Subcutaneous abdominal adipose tissue (tissue), 5 donors: ENCODE results near the gene SLC9A1.

Experiments
- H3K27ac ChIP-seq: one replicate; pipeline ENCODE4 v1.7.0; 2013; ENCODE audit warnings: low read depth, mild to moderate bottlenecking, inconsistent platforms, low read length, moderate library complexity
- H3K27me3 ChIP-seq, 5 donors: one replicate each; pipeline ENCODE4 v1.7.0; 2013; ENCODE audit warnings: low read length in 5 of 5, inconsistent platforms in 1 of 5; ENCODE audit not compliant: control insufficient read depth in 5 of 5, insufficient read depth in 4 of 5
- H3K36me3 ChIP-seq, 5 donors: one replicate each; pipeline ENCODE4 v1.7.0; 2013; ENCODE audit warnings: low read length in 5 of 5; ENCODE audit not compliant: control insufficient read depth in 5 of 5, insufficient read depth in 5 of 5
- H3K4me1 ChIP-seq, 5 donors: one replicate each; pipeline ENCODE4 v1.7.0; 2013; ENCODE audit warnings: low read length in 5 of 5, mild to moderate bottlenecking in 3 of 5, moderate library complexity in 1 of 5; ENCODE audit not compliant: control insufficient read depth in 5 of 5, insufficient read depth in 5 of 5
- H3K4me3 ChIP-seq, 5 donors: one replicate each; pipeline ENCODE4 v1.7.0; 2013; ENCODE audit warnings: low read length in 5 of 5, low read depth in 1 of 5
- H3K9ac ChIP-seq, 5 donors: one replicate each; pipeline ENCODE4 v1.7.0; 2013; ENCODE audit warnings: low read length in 5 of 5, mild to moderate bottlenecking in 4 of 5, moderate library complexity in 3 of 5
- H3K9me3 ChIP-seq, 5 donors: one replicate each; pipeline ENCODE4 v1.7.0; 2013; ENCODE audit warnings: low read length in 5 of 5; ENCODE audit not compliant: control insufficient read depth in 5 of 5
- donor health status: healthy.
- donor health status: healthy.
- donor health status: healthy.
- donor health status: healthy.
- donor health status: healthy.

SLC9A1 gene

GRCh38 chr1:27068922-27069321 lies 86.0 kb downstream of the SLC9A1 start:
- Histone ChIP-seq H3K4me1 (no peaks in the 10 kb centered on the region), H3K27me3 (peaks cover 0 to 5% (median 0%) of the 10 kb centered on the region in 5 donors), H3K36me3 (no peaks in the 10 kb centered on the region), H3K4me3 (no peak overlapping the region), H3K27ac (no peak overlapping the region), H3K9ac (no peak overlapping the region), H3K9me3 (no peaks in the 10 kb centered on the region)

GRCh38 chr1:27065999-27066630 lies 88.8 kb downstream of the SLC9A1 start:
- H3K4me1 ChIP-seq, result no peaks in the 10 kb centered on the region
- no peaks in the 10 kb centered on the region for H3K36me3 ChIP-seq
- no peak overlapping the region for H3K9ac ChIP-seq
- no peak overlapping the region for H3K4me3 ChIP-seq
- no peak overlapping the region for H3K27ac ChIP-seq
- no peaks in the 10 kb centered on the region for H3K9me3 ChIP-seq
- H3K27me3 ChIP-seq, result peaks cover 0 to 5% (median 0%) of the 10 kb centered on the region in 5 donors

- H3K9ac ChIP-seq, result no peak overlapping the region
- no peak overlapping the region for H3K4me3 ChIP-seq
- no peaks in the 10 kb centered on the region for H3K9me3 ChIP-seq
- H3K27ac ChIP-seq, result no peak overlapping the region
- no peaks in the 10 kb centered on the region for H3K4me1 ChIP-seq
- H3K27me3 ChIP-seq, result no peaks in the 10 kb centered on the region
- no peaks in the 10 kb centered on the region for H3K36me3 ChIP-seq
Observed at GRCh38 chr1:27060891-27061290, 94.0 kb downstream of the SLC9A1 start.

GRCh38 chr1:27058966-27059669 lies 95.8 kb downstream of the SLC9A1 start:
- no peaks in the 10 kb centered on the region for H3K4me1 ChIP-seq
- H3K27ac ChIP-seq, result no peak overlapping the region
- H3K9ac ChIP-seq, result no peak overlapping the region
- H3K36me3 ChIP-seq, result no peaks in the 10 kb centered on the region
- H3K27me3 ChIP-seq, result no peaks in the 10 kb centered on the region
- H3K9me3 ChIP-seq, result no peaks in the 10 kb centered on the region
- H3K4me3 ChIP-seq, result no peak overlapping the region

- no peak overlapping the region for H3K4me3 ChIP-seq
- H3K9me3 ChIP-seq, result no peaks in the 10 kb centered on the region
- H3K27ac ChIP-seq, result no peak overlapping the region
- H3K9ac ChIP-seq, result no peak overlapping the region
- no peaks in the 10 kb centered on the region for H3K4me1 ChIP-seq
- H3K36me3 ChIP-seq, result no peaks in the 10 kb centered on the region
- H3K27me3 ChIP-seq, result no peaks in the 10 kb centered on the region
Observed at GRCh38 chr1:27057801-27058625, 96.9 kb downstream of the SLC9A1 start.

- Histone ChIP-seq H3K9ac (peak overlapping the region in 1 of 5 donors; percentile 30), H3K36me3 (no peaks in the 10 kb centered on the region), H3K4me3 (no peak overlapping the region), H3K27me3 (no peaks in the 10 kb centered on the region), H3K27ac (no peak overlapping the region), H3K4me1 (no peaks in the 10 kb centered on the region), H3K9me3 (no peaks in the 10 kb centered on the region)
Observed at GRCh38 chr1:27057389-27057788, 97.5 kb downstream of the SLC9A1 start.

GRCh38 chr1:27053977-27054753 lies 100.8 kb downstream of the SLC9A1 start:
- Histone ChIP-seq H3K9ac (no peak overlapping the region), H3K9me3 (no peaks in the 10 kb centered on the region), H3K36me3 (no peaks in the 10 kb centered on the region), H3K4me3 (no peak overlapping the region), H3K27me3 (no peaks in the 10 kb centered on the region), H3K27ac (no peak overlapping the region), H3K4me1 (no peaks in the 10 kb centered on the region)

- Histone ChIP-seq H3K9me3 (no peaks in the 10 kb centered on the region), H3K36me3 (no peaks in the 10 kb centered on the region), H3K4me3 (no peak overlapping the region), H3K9ac (no peak overlapping the region), H3K27me3 (no peaks in the 10 kb centered on the region), H3K27ac (no peak overlapping the region), H3K4me1 (no peaks in the 10 kb centered on the region)
Observed at GRCh38 chr1:27052527-27052926, 102.4 kb downstream of the SLC9A1 start.

GRCh38 chr1:27049607-27050006 lies 105.3 kb downstream of the SLC9A1 start:
- H3K4me3 ChIP-seq, result no peak overlapping the region
- H3K27me3 ChIP-seq, result peaks cover 0 to 4% (median 0%) of the 10 kb centered on the region in 5 donors
- H3K27ac ChIP-seq, result no peak overlapping the region
- H3K9ac ChIP-seq, result no peak overlapping the region
- no peaks in the 10 kb centered on the region for H3K36me3 ChIP-seq
- peaks cover 4 to 12% (median 8%) of the 10 kb centered on the region in 5 donors for H3K4me1 ChIP-seq
- no peaks in the 10 kb centered on the region for H3K9me3 ChIP-seq
